ENCODE data around the gene DPP6.

DNA sequence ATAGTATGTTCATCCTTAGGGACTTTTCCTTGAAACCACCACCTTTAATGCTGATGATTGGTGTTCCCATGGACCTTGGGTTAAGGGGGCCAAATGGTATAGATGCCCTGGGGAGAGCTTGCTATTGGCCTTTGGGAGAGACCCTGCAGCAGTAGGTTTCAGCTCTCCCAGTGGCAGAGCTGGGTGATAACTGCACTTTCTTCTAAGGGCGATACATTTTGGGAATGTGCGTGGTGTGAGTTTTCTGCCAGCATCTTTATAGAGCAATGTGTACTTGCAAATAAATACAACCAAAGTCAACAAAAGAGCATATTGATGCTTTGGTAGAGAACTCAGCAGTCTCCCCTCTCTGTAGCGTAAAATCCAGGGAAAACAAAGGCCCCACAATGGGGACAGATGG, 546.7 kb downstream of the DPP6 start:
- TF ChIP-seq, protein P1, sequence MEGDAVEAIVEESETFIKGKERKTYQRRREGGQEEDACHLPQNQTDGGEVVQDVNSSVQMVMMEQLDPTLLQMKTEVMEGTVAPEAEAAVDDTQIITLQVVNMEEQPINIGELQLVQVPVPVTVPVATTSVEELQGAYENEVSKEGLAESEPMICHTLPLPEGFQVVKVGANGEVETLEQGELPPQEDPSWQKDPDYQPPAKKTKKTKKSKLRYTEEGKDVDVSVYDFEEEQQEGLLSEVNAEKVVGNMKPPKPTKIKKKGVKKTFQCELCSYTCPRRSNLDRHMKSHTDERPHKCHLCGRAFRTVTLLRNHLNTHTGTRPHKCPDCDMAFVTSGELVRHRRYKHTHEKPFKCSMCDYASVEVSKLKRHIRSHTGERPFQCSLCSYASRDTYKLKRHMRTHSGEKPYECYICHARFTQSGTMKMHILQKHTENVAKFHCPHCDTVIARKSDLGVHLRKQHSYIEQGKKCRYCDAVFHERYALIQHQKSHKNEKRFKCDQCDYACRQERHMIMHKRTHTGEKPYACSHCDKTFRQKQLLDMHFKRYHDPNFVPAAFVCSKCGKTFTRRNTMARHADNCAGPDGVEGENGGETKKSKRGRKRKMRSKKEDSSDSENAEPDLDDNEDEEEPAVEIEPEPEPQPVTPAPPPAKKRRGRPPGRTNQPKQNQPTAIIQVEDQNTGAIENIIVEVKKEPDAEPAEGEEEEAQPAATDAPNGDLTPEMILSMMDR (IDR thresholded peaks at IDR 0.05), result no peak
- TF ChIP-seq EZH2phosphoT487 (IDR thresholded peaks at IDR 0.05), result no peak
- no peak for TF ChIP-seq EZH2 (IDR thresholded peaks at IDR 0.05)

All from neural progenitor cell (in vitro differentiated cells).